Adrenal gland (tissue), 12 donors: ENCODE data around the gene EBP. TPM values are rescaled to one million over a fixed set of nuclear protein-coding genes. Genes with fewer than 3 reads are reported as not detected.

ENCODE experiments used
- DNase-seq, 7 donors: peaks; one replicate each; pipeline ENCODE4 v3.0.0-alpha.2; 2019 to 2020
- H3K27ac ChIP-seq, 5 donors: fragments of 200-600 bp; sonication (generic) in 4 of 5; 1 replicate in 3 of 5; 2 replicates in 2 of 5; pipeline versions ENCODE4 v1.5.1 to v1.8.0; 2016 to 2020; ENCODE audit warnings: mild to moderate bottlenecking in 1 of 5
- H3K27me3 ChIP-seq: fragments of 200-600 bp; 2 replicates; pipeline ENCODE4 v1.8.0; 2021
- H3K36me3 ChIP-seq, 2 donors: fragments of 200-600 bp; replicated peaks in 1 of 2; 1 replicate in 1 of 2; 2 replicates in 1 of 2; pipeline versions ENCODE4 v1.5.1 to v1.8.0; 2018 to 2022
- H3K4me1 ChIP-seq, 2 donors: fragments of 200-600 bp; replicated peaks in 1 of 2; 1 replicate in 1 of 2; 2 replicates in 1 of 2; pipeline versions ENCODE4 v1.5.1 to v1.8.0; 2018 to 2021
- H3K4me3 ChIP-seq, 4 donors: fragments of 200-600 bp; sonication (generic) in 3 of 4; one replicate each; pipeline ENCODE4 v1.5.1; 2016 to 2018
- H3K9me3 ChIP-seq, 3 donors: fragments of 200-600 bp; sonication (generic) in 1 of 3; replicated peaks in 1 of 3; 1 replicate in 2 of 3; 2 replicates in 1 of 3; pipeline versions ENCODE4 v1.5.1 to v1.8.0; 2016 to 2021
- CTCF ChIP-seq, 6 experiments: fragments of 450-650 bp in 4 of 6; fragments of 200-600 bp in 2 of 6; sonication (generic) in 1 of 6; IDR thresholded peaks; 1 replicate in 5 of 6; 2 replicates in 1 of 6; pipeline versions ENCODE4 v1.5.1 to v1.8.0; 2016 to 2021; ENCODE audit warnings: antibody characterized with exemption in 6 of 6, mild to moderate bottlenecking in 2 of 6, moderate library complexity in 1 of 6
- POLR2A ChIP-seq, 2 donors: fragments of 450-650 bp; IDR thresholded peaks; one replicate each; pipeline ENCODE4 v1.6.1; 2017; ENCODE audit warnings: antibody characterized with exemption in 2 of 2, mild to moderate bottlenecking in 2 of 2, moderate library complexity in 1 of 2
- WGBS, 4 donors: extraction: QIAGEN DNeasy Blood & Tissue Kit in 2 of 4; methylation state at CpG; one replicate each; pipeline versions ENCODE4 v1.1.5 to v1.1.7; 2013 to 2017; 5-methylcytosine and 5-hydroxymethylcytosine counted together
- intact Hi-C, 2 donors: fragments of 100-400 bp; cut with DNase I; formaldehyde crosslinking; loops; one replicate each; pipeline versions ENCODE4 v1.14.1 to v1.15.0; 2022 to 2023
- polyA plus RNA-seq, 3 donors: library from polyadenylated mRNA; stranded (reverse); fragments of 200-250 nt in 2 of 3; fragments of 350-450 nt in 1 of 3; fragmentation: Illumina TruSeq in 1 of 3; extraction: RNeasy Lipid Tissue Mini Kit (QIAGEN cat#74804) in 1 of 3; gene quantifications; one replicate each; pipeline ENCODE4 v1.2.3, GENCODE V29; 2013 to 2014
- total RNA-seq, 9 donors: library from RNA; depleted of rRNA in 4 of 9; stranded (reverse); fragments of >200 nt in 4 of 9; fragments of 120-200 nt in 1 of 9; fragmentation: NEBNext Ultra II Directional in 1 of 9; extraction: Animal tissue kit (Norgen Biotek cat#: 25700) in 1 of 9; gene quantifications; one replicate each; pipeline versions ENCODE4 v1.1.0 to v1.2.4, GENCODE V29; 2013 to 2023
- donor health status: healthy with polysubstance abuse.
- donor health status: Bipolar disorder and iron deficiency.
- donor health status: DM: yes; HTN: yes; CAD: no.
- donor health status: DM: no; HTN: no; CAD: no.
- donor health status: DM: no; HTN: no; CAD: no.
- donor health status: DM: yes; HTN: yes; CAD: no.

Gene EBP
- total and polyA plus RNA-seq, 12 donors = 85.8 to 1,010 (median 156) TPM

GRCh38 chrX:48505481-48505880 is 16.1 kb upstream of the EBP start:
- peak in 4 of 7 donors; percentile 38 to 69 (median 54) for DNase-seq
- Histone ChIP-seq H3K4me1 (peaks cover 0 to 6% of the 10 kb centered on the region in 2 donors), H3K9me3 (no peaks in the 10 kb centered on the region), H3K27me3 (no peaks in the 10 kb centered on the region), H3K36me3 (no peaks in the 10 kb centered on the region), H3K27ac (peak overlapping the region in 2 of 5 donors; percentile 32 to 42), H3K4me3 (no peak overlapping the region)
- WGBS, 4 donors = 31 to 54% (median 41%) methylated on average over 5 of the region's 5 CpGs
- TF ChIP-seq POLR2A (IDR thresholded peaks at IDR 0.05) (no peak), CTCF (IDR thresholded peaks at IDR 0.05) (no peak)
- intact Hi-C loops = no loop called here

GRCh38 chrX:48507246-48507645 is 14.4 kb upstream of the EBP start:
- H3K4me3 ChIP-seq = no peak overlapping the region
- H3K36me3 ChIP-seq = no peaks in the 10 kb centered on the region
- 73 to 97% (median 87%) methylated on average over 3 to 5 of the region's 5 CpGs for WGBS, 4 donors
- peaks cover 0 to 6% of the 10 kb centered on the region in 2 donors for H3K4me1 ChIP-seq
- TF ChIP-seq POLR2A (IDR thresholded peaks at IDR 0.05) (no peak), CTCF (IDR thresholded peaks at IDR 0.05) (no peak)
- H3K9me3 ChIP-seq = no peaks in the 10 kb centered on the region
- no peak for DNase-seq
- intact Hi-C loops = no loop called here
- H3K27ac ChIP-seq = peak overlapping the region in 1 of 5 donors; percentile 22
- H3K27me3 ChIP-seq = no peaks in the 10 kb centered on the region

GRCh38 chrX:48508400-48509244 is 13.0 kb upstream of the EBP start, which contains the start of gene PORCN:
Gene PORCN, plus strand, starts transcription at chrX:48508992. Its CDS starts 829 bp downstream, at chrX:48509821.
- peak; percentile 82 to 89 (median 84) for DNase-seq
- TF ChIP-seq CTCF (IDR thresholded peaks at IDR 0.05) (no peak), POLR2A (IDR thresholded peaks at IDR 0.05) (peak in 1 of 2 donors; percentile 55)
- no peaks in the 10 kb centered on the region for H3K27me3 ChIP-seq
- no peaks in the 10 kb centered on the region for H3K9me3 ChIP-seq
- 0 to 35% (median 17%) methylated on average over 11 to 52 of the region's 65 CpGs for WGBS, 4 donors
- intact Hi-C loops = no loop called here
- no peaks in the 10 kb centered on the region for H3K36me3 ChIP-seq
- peak within 1 kb of the TSS; percentile 25 to 87 (median 54) for H3K27ac ChIP-seq
- H3K4me3 ChIP-seq = peak within 1 kb of the TSS in 3 of 4 donors; percentile 42 to 74 (median 43)
- peaks cover 0 to 6% of the 10 kb centered on the region in 2 donors for H3K4me1 ChIP-seq

GRCh38 chrX:48509245-48509590 is 12.4 kb upstream of the EBP start:
- 0 to 59% (median 16%) methylated on average over 1 to 16 of the region's 16 CpGs for WGBS, 4 donors
- no peak for DNase-seq
- Histone ChIP-seq H3K27me3 (no peaks in the 10 kb centered on the region), H3K4me3 (peak overlapping the region in 3 of 4 donors; percentile 25 to 74 (median 43)), H3K9me3 (no peaks in the 10 kb centered on the region), H3K36me3 (no peaks in the 10 kb centered on the region), H3K27ac (peak overlapping the region in 4 of 5 donors; percentile 49 to 87 (median 63)), H3K4me1 (peaks cover 0 to 6% of the 10 kb centered on the region in 2 donors)
- TF ChIP-seq POLR2A (IDR thresholded peaks at IDR 0.05) (no peak), CTCF (IDR thresholded peaks at IDR 0.05) (no peak)
- intact Hi-C loops = no loop called here
